Measurements from ENCODE around the gene P3R3URF.

P3R3URF gene

GRCh38 chr1:46218443-46218842 lies 42.2 kb upstream of the P3R3URF start:
- no peak overlapping the region for H3K9ac ChIP-seq (ENCODE audit: low read length)

GRCh38 chr1:46215504-46215903 lies 39.2 kb upstream of the P3R3URF start:
- Histone ChIP-seq H3K9me3 (ENCODE audit: insufficient read depth, low read length) (no peaks in the 10 kb centered on the region), H3K79me2 (ENCODE audit: insufficient read depth, low read length) (no peaks in the 10 kb centered on the region), H3K4me3 (ENCODE audit: insufficient read depth, low read length, poor library complexity, severe bottlenecking) (no peak overlapping the region), H3K27ac (ENCODE audit: low read depth, low read length) (no peak overlapping the region), H3K9ac (ENCODE audit: low read length) (no peak overlapping the region), H4K20me1 (ENCODE audit: low read depth, low read length) (no peaks in the 10 kb centered on the region), H3K27me3 (ENCODE audit: low read length) (no peaks in the 10 kb centered on the region), H2AFZ (ENCODE audit: low read depth, low read length, severe bottlenecking) (no peak overlapping the region), H3K9me2 (replicated peaks; ENCODE audit: insufficient read depth, low read length) (no peaks in the 10 kb centered on the region), H3K36me3 (ENCODE audit: low read length) (no peaks in the 10 kb centered on the region), H3K4me2 (ENCODE audit: low read depth, low read length, poor library complexity, severe bottlenecking) (no peak overlapping the region), H3F3A (ENCODE audit: insufficient read depth) (no peaks in the 10 kb centered on the region)
- TF ChIP-seq EZH2phosphoT487 (conservative IDR thresholded peaks at IDR 0.05; ENCODE audit: low read length) = no peak
- TF ChIP-seq CTCF (IDR thresholded peaks at IDR 0.05; ENCODE audit: insufficient read depth, low read length, poor library complexity, severe bottlenecking) = no peak

More at GRCh38 chr1:46218443-46218842, 42.2 kb upstream of the P3R3URF start:
- Histone ChIP-seq H3K9me3 (ENCODE audit: insufficient read depth, low read length) (no peaks in the 10 kb centered on the region), H2AFZ (ENCODE audit: low read depth, low read length, severe bottlenecking) (no peak overlapping the region), H3K4me2 (ENCODE audit: low read depth, low read length, poor library complexity, severe bottlenecking) (no peak overlapping the region), H3K79me2 (ENCODE audit: insufficient read depth, low read length) (no peaks in the 10 kb centered on the region), H4K20me1 (ENCODE audit: low read depth, low read length) (no peaks in the 10 kb centered on the region), H3K27me3 (ENCODE audit: low read length) (no peaks in the 10 kb centered on the region), H3K4me3 (ENCODE audit: insufficient read depth, low read length, poor library complexity, severe bottlenecking) (no peak overlapping the region), H3F3A (ENCODE audit: insufficient read depth) (no peaks in the 10 kb centered on the region), H3K9me2 (replicated peaks; ENCODE audit: insufficient read depth, low read length) (no peaks in the 10 kb centered on the region), H3K36me3 (ENCODE audit: low read length) (no peaks in the 10 kb centered on the region), H3K27ac (ENCODE audit: low read depth, low read length) (no peak overlapping the region)
- TF ChIP-seq CTCF (IDR thresholded peaks at IDR 0.05; ENCODE audit: insufficient read depth, low read length, poor library complexity, severe bottlenecking) (no peak), EZH2phosphoT487 (conservative IDR thresholded peaks at IDR 0.05; ENCODE audit: low read length) (no peak)

- Histone ChIP-seq H3K9me2 (replicated peaks; ENCODE audit: insufficient read depth, low read length) (no peaks in the 10 kb centered on the region), H3K9me3 (ENCODE audit: insufficient read depth, low read length) (no peaks in the 10 kb centered on the region), H3K4me3 (ENCODE audit: insufficient read depth, low read length, poor library complexity, severe bottlenecking) (no peak overlapping the region), H4K20me1 (ENCODE audit: low read depth, low read length) (no peaks in the 10 kb centered on the region), H3K4me2 (ENCODE audit: low read depth, low read length, poor library complexity, severe bottlenecking) (no peak overlapping the region), H3K27ac (ENCODE audit: low read depth, low read length) (no peak overlapping the region), H3K79me2 (ENCODE audit: insufficient read depth, low read length) (no peaks in the 10 kb centered on the region), H3K27me3 (ENCODE audit: low read length) (no peaks in the 10 kb centered on the region), H3K9ac (ENCODE audit: low read length) (no peak overlapping the region), H3F3A (ENCODE audit: insufficient read depth) (no peaks in the 10 kb centered on the region), H3K36me3 (ENCODE audit: low read length) (no peaks in the 10 kb centered on the region), H2AFZ (ENCODE audit: low read depth, low read length, severe bottlenecking) (no peak overlapping the region)
- TF ChIP-seq CTCF (IDR thresholded peaks at IDR 0.05; ENCODE audit: insufficient read depth, low read length, poor library complexity, severe bottlenecking) = no peak
- no peak for TF ChIP-seq EZH2phosphoT487 (conservative IDR thresholded peaks at IDR 0.05; ENCODE audit: low read length)
Observed at GRCh38 chr1:46211051-46211450, 34.8 kb upstream of the P3R3URF start.
